HG02798 (cell line): Measurements from ENCODE around the gene TMEM144.
"Not testable (repeated sequence)": the region's sequence is repeated elsewhere in the genome, so short reads cannot be mapped to it uniquely, and the experiment has no call there.

ENCODE experiments used
- ATAC-seq: cut with Tn5 transposase; IDR thresholded peaks from one replicate; pipeline ENCODE4 v1.9.1; 2021; ENCODE audit warnings: mild to moderate bottlenecking; ENCODE audit not compliant: unreplicated experiment, poor library complexity

Gene TMEM144

GRCh38 chr4:158228399-158228798 is 18.1 kb downstream of the TMEM144 start:
- ATAC-seq: not testable (repeated sequence)

GRCh38 chr4:158229768-158230167 is 19.5 kb downstream of the TMEM144 start:
- no peak for ATAC-seq

GRCh38 chr4:158234671-158235070 is 24.4 kb downstream of the TMEM144 start:
- ATAC-seq: no peak

GRCh38 chr4:158236304-158237030 is 26.2 kb downstream of the TMEM144 start:
- ATAC-seq: no peak

GRCh38 chr4:158238575-158238974 is 28.3 kb downstream of the TMEM144 start:
- ATAC-seq: no peak

GRCh38 chr4:158239196-158239595 is 28.9 kb downstream of the TMEM144 start:
- ATAC-seq: no peak

- ATAC-seq: no peak
These were observed 32.8 kb downstream of the TMEM144 start for GRCh38 chr4:158243071-158243470.

- ATAC-seq: no peak
These were observed 40.0 kb downstream of the TMEM144 start for GRCh38 chr4:158250321-158250720.

GRCh38 chr4:158253350-158253980 is 43.2 kb downstream of the TMEM144 start:
- peak; percentile 77 for ATAC-seq

- no peak for ATAC-seq
These were observed 44.0 kb downstream of the TMEM144 start for GRCh38 chr4:158254292-158254691.

GRCh38 chr4:158255727-158256324 is 45.5 kb downstream of the TMEM144 start:
- ATAC-seq: peak; percentile 76

- peak; percentile 51 for ATAC-seq
These were observed 49.8 kb downstream of the TMEM144 start for GRCh38 chr4:158259955-158260575.

- no peak for ATAC-seq
These were observed 51.2 kb downstream of the TMEM144 start for GRCh38 chr4:158261480-158261879.

- no peak for ATAC-seq
These were observed 58.3 kb downstream of the TMEM144 start for GRCh38 chr4:158268553-158268952.

GRCh38 chr4:158274636-158275035 is 64.3 kb downstream of the TMEM144 start:
- no peak for ATAC-seq

- no peak for ATAC-seq
These were observed 67.3 kb downstream of the TMEM144 start for GRCh38 chr4:158277558-158277957.

GRCh38 chr4:158279052-158279451 is 68.8 kb downstream of the TMEM144 start:
- ATAC-seq: not testable (repeated sequence)

- no peak for ATAC-seq
These were observed 70.6 kb downstream of the TMEM144 start for GRCh38 chr4:158280856-158281255.

- no peak for ATAC-seq
These were observed 72.0 kb downstream of the TMEM144 start for GRCh38 chr4:158282252-158282651.

- no peak for ATAC-seq
These were observed 75.3 kb downstream of the TMEM144 start for GRCh38 chr4:158285429-158286216.
